Measurements from ENCODE around the gene ZNF80.

DNA sequence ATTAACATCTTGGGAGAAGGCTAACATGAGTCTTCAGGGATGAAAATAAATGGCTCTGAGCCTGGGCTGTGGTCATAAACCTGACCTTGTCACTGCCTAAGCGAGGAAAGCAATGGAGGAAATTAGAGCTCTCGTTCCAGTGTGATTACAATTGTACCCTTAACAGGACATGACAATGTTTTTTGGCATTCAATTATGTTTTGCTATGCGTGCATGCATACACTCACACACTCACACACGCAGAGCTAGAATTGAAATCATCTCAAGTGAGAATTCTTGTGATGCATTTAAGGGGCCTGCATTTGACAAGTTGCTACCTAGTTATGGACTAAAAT lies 24.1 kb downstream of the ZNF80 start:
- TF ChIP-seq, protein P1, sequence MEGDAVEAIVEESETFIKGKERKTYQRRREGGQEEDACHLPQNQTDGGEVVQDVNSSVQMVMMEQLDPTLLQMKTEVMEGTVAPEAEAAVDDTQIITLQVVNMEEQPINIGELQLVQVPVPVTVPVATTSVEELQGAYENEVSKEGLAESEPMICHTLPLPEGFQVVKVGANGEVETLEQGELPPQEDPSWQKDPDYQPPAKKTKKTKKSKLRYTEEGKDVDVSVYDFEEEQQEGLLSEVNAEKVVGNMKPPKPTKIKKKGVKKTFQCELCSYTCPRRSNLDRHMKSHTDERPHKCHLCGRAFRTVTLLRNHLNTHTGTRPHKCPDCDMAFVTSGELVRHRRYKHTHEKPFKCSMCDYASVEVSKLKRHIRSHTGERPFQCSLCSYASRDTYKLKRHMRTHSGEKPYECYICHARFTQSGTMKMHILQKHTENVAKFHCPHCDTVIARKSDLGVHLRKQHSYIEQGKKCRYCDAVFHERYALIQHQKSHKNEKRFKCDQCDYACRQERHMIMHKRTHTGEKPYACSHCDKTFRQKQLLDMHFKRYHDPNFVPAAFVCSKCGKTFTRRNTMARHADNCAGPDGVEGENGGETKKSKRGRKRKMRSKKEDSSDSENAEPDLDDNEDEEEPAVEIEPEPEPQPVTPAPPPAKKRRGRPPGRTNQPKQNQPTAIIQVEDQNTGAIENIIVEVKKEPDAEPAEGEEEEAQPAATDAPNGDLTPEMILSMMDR (IDR thresholded peaks at IDR 0.05) = no peak
- no peak for TF ChIP-seq POLR2A (IDR thresholded peaks at IDR 0.05)

Data from uterus (tissue), 2 donors.